Retinal pigment epithelial cell (primary cell): Measurements from ENCODE around the gene RTN4IP1.

Source experiments
- DNase-seq: peaks from one replicate; pipeline ENCODE4 v3.0.0-alpha.2; 2010; ENCODE audit warnings: low read depth
- H3K4me3 ChIP-seq: 2 replicates; pipeline ENCODE4 v1.5.1; 2011; ENCODE audit warnings: mild to moderate bottlenecking, low read length, control low read depth, moderate library complexity
- CTCF ChIP-seq: conservative IDR thresholded peaks from 2 replicates; pipeline ENCODE4 v1.5.1; 2011; ENCODE audit warnings: low read depth, low read length, control low read depth, inconsistent platforms

Gene RTN4IP1

GRCh38 chr6:106639812-106640211 is 10.5 kb upstream of the RTN4IP1 start:
- TF ChIP-seq CTCF, result no peak
- no peak overlapping the region for H3K4me3 ChIP-seq
- DNase-seq, result no peak

- DNase-seq, result no peak
- H3K4me3 ChIP-seq, result no peak overlapping the region
- TF ChIP-seq CTCF, result no peak
Observed at GRCh38 chr6:106637717-106638341, 8.5 kb upstream of the RTN4IP1 start.

- no peak overlapping the region for H3K4me3 ChIP-seq
- no peak for DNase-seq
- TF ChIP-seq CTCF, result no peak
Observed at GRCh38 chr6:106637051-106637716, 7.9 kb upstream of the RTN4IP1 start.

GRCh38 chr6:106634565-106634964 is 5.3 kb upstream of the RTN4IP1 start:
- TF ChIP-seq CTCF, result no peak
- H3K4me3 ChIP-seq, result no peak overlapping the region
- no peak for DNase-seq

GRCh38 chr6:106631346-106631745 is 2.0 kb upstream of the RTN4IP1 start:
- no peak overlapping the region for H3K4me3 ChIP-seq
- DNase-seq, result no peak
- no peak for TF ChIP-seq CTCF

GRCh38 chr6:106630366-106630765 is 1.1 kb upstream of the RTN4IP1 start:
- H3K4me3 ChIP-seq, result peak overlapping the region; percentile 97

More at GRCh38 chr6:106630366-106630765, 1.1 kb upstream of the RTN4IP1 start:
- no peak for DNase-seq
- TF ChIP-seq CTCF, result no peak
